ENCODE measurements around the gene ACSL4.

GRCh38 chrX:109691277-109691676 is 41.8 kb downstream of the ACSL4 start:
- TF ChIP-seq CTCF (IDR thresholded peaks at IDR 0.05; ENCODE audit: low read depth, low read length, poor library complexity, severe bottlenecking) (no peak), EZH2phosphoT487 (IDR thresholded peaks at IDR 0.05; ENCODE audit: borderline replicate concordance, low read length) (no peak)

Data from DOHH2 (cell line).